Smooth muscle cell (in vitro differentiated cells): ENCODE measurements around the gene CUBN. TPM values are rescaled to one million over a fixed set of nuclear protein-coding genes. Genes with fewer than 3 reads are reported as not detected.

ENCODE experiments used
- DNase-seq: peaks from one replicate; lab custom pipeline; 2025; ENCODE audit not compliant: unreplicated experiment; lab: John Stamatoyannopoulos, UW
- H2AFZ ChIP-seq: fragments of 200-600 bp; sonication (generic); 2 replicates; pipeline ENCODE4 v1.6.0; 2016; ENCODE audit warnings: antibody characterized with exemption, low read depth, mild to moderate bottlenecking
- H3F3A ChIP-seq: fragments of 200-600 bp; sonication (generic); 2 replicates; pipeline ENCODE4 v1.6.0; 2017; ENCODE audit warnings: antibody characterized with exemption, low read depth
- H3K27ac ChIP-seq: fragments of 200-600 bp; sonication (generic); 2 replicates; pipeline ENCODE4 v1.5.1; 2016; ENCODE audit warnings: low read depth, mild to moderate bottlenecking
- H3K27me3 ChIP-seq: fragments of 200-600 bp; sonication (generic); 2 replicates; pipeline ENCODE4 v1.6.1; 2016; ENCODE audit warnings: low read depth, mild to moderate bottlenecking
- H3K36me3 ChIP-seq: fragments of 200-600 bp; sonication (generic); 2 replicates; pipeline ENCODE4 v1.5.1; 2016; ENCODE audit warnings: low read depth
- H3K4me1 ChIP-seq: fragments of 200-600 bp; sonication (generic); 2 replicates; pipeline ENCODE4 v1.5.1; 2016; ENCODE audit warnings: low read depth
- H3K4me2 ChIP-seq: fragments of 200-600 bp; sonication (generic); 2 replicates; pipeline ENCODE4 v1.6.0; 2016; ENCODE audit warnings: mild to moderate bottlenecking
- H3K4me3 ChIP-seq: fragments of 200-600 bp; sonication (generic); 2 replicates; pipeline ENCODE4 v1.5.1; 2016; ENCODE audit warnings: mild to moderate bottlenecking
- H3K79me2 ChIP-seq: fragments of 200-600 bp; sonication (generic); 2 replicates; pipeline ENCODE4 v1.6.0; 2016; ENCODE audit warnings: low read depth, mild to moderate bottlenecking
- H3K9ac ChIP-seq: fragments of 200-600 bp; sonication (generic); 2 replicates; pipeline ENCODE4 v1.6.0; 2016; ENCODE audit warnings: low read depth
- H3K9me3 ChIP-seq: fragments of 200-600 bp; sonication (generic); replicated peaks from 2 replicates; pipeline ENCODE4 v1.5.1; 2016; ENCODE audit warnings: low read depth
- H4K20me1 ChIP-seq: fragments of 200-600 bp; sonication (generic); 2 replicates; pipeline ENCODE4 v1.6.0; 2016; ENCODE audit warnings: low read depth
- CTCF ChIP-seq: fragments of 200-600 bp; sonication (generic); IDR thresholded peaks from 2 replicates; pipeline ENCODE4 v1.5.1; 2017; ENCODE audit warnings: borderline replicate concordance, mild to moderate bottlenecking, antibody characterized with exemption; ENCODE audit not compliant: insufficient read depth, poor library complexity, severe bottlenecking
- WGBS: methylation state at CpG from one replicate; pipeline ENCODE4 v1.1.7; 2016; ENCODE audit warnings: low lambda C conversion rate; 5-methylcytosine and 5-hydroxymethylcytosine counted together
- polyA plus RNA-seq: library from polyadenylated mRNA; unstranded; fragments of >200 nt; fragmentation: Nextera tagmentation; extraction: Ambion mirVana; gene quantifications from 2 replicates; pipeline ENCODE4 v1.2.1, GENCODE V29; 2016
- total RNA-seq: library from RNA; depleted of rRNA; stranded (reverse); fragments of >200 nt; gene quantifications from 2 replicates; pipeline ENCODE4 v1.2.3, GENCODE V29; 2014

CUBN gene
- total and polyA plus RNA-seq, 2 experiments from 2014 or later, result 0.62 to 4.7 TPM

GRCh38 chr10:16986406-16987205 is 143.0 kb downstream of the CUBN start:
- Histone ChIP-seq H3K4me1 (peaks cover 28% of the 10 kb centered on the region), H4K20me1 (no peaks in the 10 kb centered on the region), H3K27ac (peak overlapping the region; percentile 98), H3K4me3 (no peak overlapping the region), H3K9ac (peak overlapping the region; percentile 87), H3K27me3 (no peaks in the 10 kb centered on the region), H3K9me3 (no peaks in the 10 kb centered on the region), H3K4me2 (peak overlapping the region; percentile 58), H3F3A (peaks cover 20% of the 10 kb centered on the region), H2AFZ (peak overlapping the region; percentile 46), H3K79me2 (no peaks in the 10 kb centered on the region), H3K36me3 (no peaks in the 10 kb centered on the region)
- 32% methylated on average over 10 of the region's 10 CpGs for WGBS
- no peak for DNase-seq
- no peak for TF ChIP-seq CTCF

DNA sequence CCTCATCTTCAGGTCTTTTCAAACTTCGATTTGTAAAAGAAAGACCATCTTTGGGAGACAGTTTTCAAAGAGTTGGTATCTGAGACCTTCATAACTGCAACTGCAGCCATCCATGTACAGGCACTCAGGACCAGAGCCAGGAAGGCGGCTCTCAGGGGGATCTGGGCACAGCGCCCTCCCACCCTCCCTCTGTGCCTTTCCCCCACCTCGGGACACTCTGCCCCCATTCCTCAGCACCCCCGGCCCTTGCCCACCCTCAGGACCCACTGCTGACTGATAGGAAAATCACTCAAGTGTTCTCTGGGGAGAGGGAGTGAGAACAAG is 143.6 kb downstream of the CUBN start:
- peaks cover 20% of the 10 kb centered on the region for H3F3A ChIP-seq
- no peak overlapping the region for H2AFZ ChIP-seq

GRCh38 chr10:16984242-16984641 is 145.4 kb downstream of the CUBN start:
- no peak for TF ChIP-seq CTCF
- Histone ChIP-seq H3F3A (peaks cover 16% of the 10 kb centered on the region), H3K4me1 (peaks cover 28% of the 10 kb centered on the region), H3K9ac (no peak overlapping the region), H4K20me1 (no peaks in the 10 kb centered on the region), H3K4me3 (no peak overlapping the region), H2AFZ (peak overlapping the region; percentile 26), H3K79me2 (no peaks in the 10 kb centered on the region), H3K27me3 (no peaks in the 10 kb centered on the region), H3K27ac (no peak overlapping the region), H3K4me2 (no peak overlapping the region), H3K9me3 (no peaks in the 10 kb centered on the region), H3K36me3 (no peaks in the 10 kb centered on the region)
- DNase-seq, result no peak
- 75% methylated on average over 3 of the region's 3 CpGs for WGBS

More for the DNA sequence above, 143.6 kb downstream of the CUBN start:
- Histone ChIP-seq H3K4me2 (peak overlapping the region; percentile 58), H3K4me1 (peaks cover 28% of the 10 kb centered on the region), H3K79me2 (no peaks in the 10 kb centered on the region), H3K36me3 (no peaks in the 10 kb centered on the region), H4K20me1 (no peaks in the 10 kb centered on the region), H3K27me3 (no peaks in the 10 kb centered on the region), H3K9ac (peak overlapping the region; percentile 87), H3K27ac (peak overlapping the region; percentile 98), H3K9me3 (no peaks in the 10 kb centered on the region), H3K4me3 (no peak overlapping the region)
- 82% methylated on average over 5 of the region's 5 CpGs for WGBS
- no peak for TF ChIP-seq CTCF
- no peak for DNase-seq

GRCh38 chr10:16976803-16977202 is 152.8 kb downstream of the CUBN start:
- Histone ChIP-seq H4K20me1 (no peaks in the 10 kb centered on the region), H3K4me1 (peaks cover 3% of the 10 kb centered on the region), H2AFZ (no peak overlapping the region), H3K27ac (no peak overlapping the region), H3K9me3 (no peaks in the 10 kb centered on the region), H3K9ac (no peak overlapping the region), H3K36me3 (no peaks in the 10 kb centered on the region), H3K4me3 (no peak overlapping the region), H3K79me2 (no peaks in the 10 kb centered on the region), H3K27me3 (no peaks in the 10 kb centered on the region), H3F3A (no peaks in the 10 kb centered on the region), H3K4me2 (no peak overlapping the region)
- DNase-seq, result no peak
- TF ChIP-seq CTCF, result no peak
